ENCODE data around the gene VEGFC. TPM values are rescaled to one million over a fixed set of nuclear protein-coding genes. Genes with fewer than 3 reads are reported as not detected.

The VEGFC gene
- polyA plus RNA-seq, 3 donors from 2014 or later: not detected

- Mint-ChIP-seq H3K4me3 (no peak overlapping the region), H3K27ac (no peak overlapping the region), H3K27me3 (ENCODE audit: low read depth in 3 of 3) (peaks cover 0 to 2% (median 0%) of the 10 kb centered on the region in 3 donors), H3K9me3 (peaks cover 0 to 13% (median 2%) of the 10 kb centered on the region in 6 donors), H3K4me1 (no peaks in the 10 kb centered on the region), H3K36me3 (no peaks in the 10 kb centered on the region)
- DNase-seq: no peak
These were observed 48.6 kb downstream of the VEGFC start for GRCh38 chr4:176744091-176744490.

- Mint-ChIP-seq H3K4me1 (no peaks in the 10 kb centered on the region), H3K9me3 (peaks cover 0 to 13% (median 6%) of the 10 kb centered on the region in 6 donors), H3K36me3 (no peaks in the 10 kb centered on the region), H3K4me3 (no peak overlapping the region), H3K27ac (no peak overlapping the region), H3K27me3 (ENCODE audit: low read depth in 3 of 3) (peaks cover 0 to 2% (median 0%) of the 10 kb centered on the region in 3 donors)
- DNase-seq: no peak
These were observed 50.5 kb downstream of the VEGFC start for GRCh38 chr4:176742211-176742610.

GRCh38 chr4:176741253-176741652, 51.5 kb downstream of the VEGFC start:
- Mint-ChIP-seq H3K4me1 (no peaks in the 10 kb centered on the region), H3K27me3 (ENCODE audit: low read depth in 3 of 3) (peaks cover 0 to 2% (median 0%) of the 10 kb centered on the region in 3 donors), H3K4me3 (no peak overlapping the region), H3K27ac (no peak overlapping the region), H3K9me3 (peaks cover 0 to 13% (median 6%) of the 10 kb centered on the region in 6 donors), H3K36me3 (no peaks in the 10 kb centered on the region)
- no peak for DNase-seq

GRCh38 chr4:176735300-176735699, 57.4 kb downstream of the VEGFC start:
- no peak for DNase-seq
- Mint-ChIP-seq H3K36me3 (no peaks in the 10 kb centered on the region), H3K27ac (no peak overlapping the region), H3K27me3 (ENCODE audit: low read depth in 3 of 3) (peaks cover 0 to 2% (median 0%) of the 10 kb centered on the region in 3 donors), H3K9me3 (peaks cover 2 to 11% (median 5%) of the 10 kb centered on the region in 6 donors), H3K4me1 (no peaks in the 10 kb centered on the region), H3K4me3 (no peak overlapping the region)

GRCh38 chr4:176734461-176734860, 58.3 kb downstream of the VEGFC start:
- Mint-ChIP-seq H3K4me1 (no peaks in the 10 kb centered on the region), H3K27me3 (ENCODE audit: low read depth in 3 of 3) (peaks cover 0 to 2% (median 0%) of the 10 kb centered on the region in 3 donors), H3K36me3 (no peaks in the 10 kb centered on the region), H3K27ac (no peak overlapping the region), H3K4me3 (no peak overlapping the region), H3K9me3 (peaks cover 2 to 11% (median 6%) of the 10 kb centered on the region in 6 donors)
- no peak for DNase-seq

GRCh38 chr4:176729489-176729888, 63.2 kb downstream of the VEGFC start:
- no peaks in the 10 kb centered on the region for H3K27me3 Mint-ChIP-seq (ENCODE audit: low read depth in 3 of 3)
- no peaks in the 10 kb centered on the region for H3K4me1 Mint-ChIP-seq
- H3K27ac Mint-ChIP-seq: no peak overlapping the region
- no peak for DNase-seq
- H3K9me3 Mint-ChIP-seq: peaks cover 3 to 14% (median 5%) of the 10 kb centered on the region in 6 donors
- H3K36me3 Mint-ChIP-seq: no peaks in the 10 kb centered on the region
- no peak overlapping the region for H3K4me3 Mint-ChIP-seq

GRCh38 chr4:176726803-176727202, 65.9 kb downstream of the VEGFC start:
- Mint-ChIP-seq H3K9me3 (peaks cover 0 to 15% (median 0%) of the 10 kb centered on the region in 6 donors), H3K4me1 (no peaks in the 10 kb centered on the region), H3K27me3 (ENCODE audit: low read depth in 3 of 3) (no peaks in the 10 kb centered on the region), H3K4me3 (no peak overlapping the region), H3K36me3 (no peaks in the 10 kb centered on the region), H3K27ac (no peak overlapping the region)
- DNase-seq: no peak

- Mint-ChIP-seq H3K4me3 (no peak overlapping the region), H3K4me1 (no peaks in the 10 kb centered on the region), H3K27ac (no peak overlapping the region), H3K9me3 (peaks cover 0 to 10% (median 3%) of the 10 kb centered on the region in 6 donors), H3K36me3 (no peaks in the 10 kb centered on the region), H3K27me3 (ENCODE audit: low read depth in 3 of 3) (peaks cover 0 to 4% (median 0%) of the 10 kb centered on the region in 3 donors)
- DNase-seq: no peak
These were observed 71.3 kb downstream of the VEGFC start for GRCh38 chr4:176721459-176721858.

- Mint-ChIP-seq H3K27me3 (ENCODE audit: low read depth in 3 of 3) (peaks cover 0 to 4% (median 0%) of the 10 kb centered on the region in 3 donors), H3K27ac (no peak overlapping the region), H3K36me3 (no peaks in the 10 kb centered on the region), H3K9me3 (peaks cover 0 to 11% (median 7%) of the 10 kb centered on the region in 6 donors), H3K4me1 (no peaks in the 10 kb centered on the region), H3K4me3 (no peak overlapping the region)
- DNase-seq: no peak
These were observed 73.8 kb downstream of the VEGFC start for GRCh38 chr4:176718881-176719280.

- Mint-ChIP-seq H3K4me3 (no peak overlapping the region), H3K27ac (no peak overlapping the region), H3K9me3 (peaks cover 2 to 13% (median 9%) of the 10 kb centered on the region in 6 donors), H3K36me3 (peaks cover 0 to 3% (median 0%) of the 10 kb centered on the region in 3 donors), H3K4me1 (no peaks in the 10 kb centered on the region), H3K27me3 (ENCODE audit: low read depth in 3 of 3) (peaks cover 0 to 4% (median 2%) of the 10 kb centered on the region in 3 donors)
- no peak for DNase-seq
These were observed 75.5 kb downstream of the VEGFC start for GRCh38 chr4:176717237-176717636.

- DNase-seq: no peak
- Mint-ChIP-seq H3K27me3 (ENCODE audit: low read depth in 3 of 3) (peaks cover 0 to 3% (median 0%) of the 10 kb centered on the region in 3 donors), H3K4me3 (no peak overlapping the region), H3K9me3 (peaks cover 0 to 18% (median 8%) of the 10 kb centered on the region in 6 donors), H3K27ac (no peak overlapping the region), H3K36me3 (peaks cover 0 to 3% (median 0%) of the 10 kb centered on the region in 3 donors), H3K4me1 (no peaks in the 10 kb centered on the region)
These were observed 83.3 kb downstream of the VEGFC start for GRCh38 chr4:176709417-176709816.

GRCh38 chr4:176708771-176709311, 83.9 kb downstream of the VEGFC start:
- no peak for DNase-seq
- H3K4me3 Mint-ChIP-seq: no peak overlapping the region
- no peaks in the 10 kb centered on the region for H3K4me1 Mint-ChIP-seq
- peaks cover 0 to 3% (median 0%) of the 10 kb centered on the region in 3 donors for H3K27me3 Mint-ChIP-seq (ENCODE audit: low read depth in 3 of 3)
- H3K27ac Mint-ChIP-seq: no peak overlapping the region
- peaks cover 0 to 3% (median 0%) of the 10 kb centered on the region in 3 donors for H3K36me3 Mint-ChIP-seq
- H3K9me3 Mint-ChIP-seq: peaks cover 0 to 18% (median 6%) of the 10 kb centered on the region in 6 donors

- Mint-ChIP-seq H3K36me3 (no peaks in the 10 kb centered on the region), H3K4me1 (no peaks in the 10 kb centered on the region), H3K4me3 (no peak overlapping the region), H3K27me3 (ENCODE audit: low read depth in 3 of 3) (no peaks in the 10 kb centered on the region), H3K27ac (no peak overlapping the region), H3K9me3 (peaks cover 1 to 19% (median 5%) of the 10 kb centered on the region in 6 donors)
- DNase-seq: no peak
These were observed 102.0 kb downstream of the VEGFC start for GRCh38 chr4:176690716-176691115.

- Mint-ChIP-seq H3K36me3 (no peaks in the 10 kb centered on the region), H3K27me3 (ENCODE audit: low read depth in 3 of 3) (peaks cover 0 to under 1% (median 0%) of the 10 kb centered on the region in 3 donors), H3K9me3 (peaks cover 0 to 18% (median 9%) of the 10 kb centered on the region in 6 donors), H3K4me1 (no peaks in the 10 kb centered on the region), H3K4me3 (no peak overlapping the region), H3K27ac (no peak overlapping the region)
- no peak for DNase-seq
These were observed 112.0 kb downstream of the VEGFC start for GRCh38 chr4:176680668-176681180.
